GM19238 (cell line): Measurements from ENCODE around the gene RAPGEF2.
"Not testable (repeated sequence)": the region's sequence is repeated elsewhere in the genome, so short reads cannot be mapped to it uniquely, and the experiment has no call there.

ENCODE experiments used
- DNase-seq: peaks from one replicate; pipeline ENCODE4 v3.0.0; 2011; ENCODE audit warnings: low spot score; ENCODE audit not compliant: insufficient read length

RAPGEF2 gene

GRCh38 chr4:159358226-159358625 is 255.3 kb downstream of the RAPGEF2 start:
- no peak for DNase-seq

- DNase-seq = no peak
Measured at GRCh38 chr4:159360549-159360948, 257.7 kb downstream of the RAPGEF2 start.

GRCh38 chr4:159363361-159363760 is 260.5 kb downstream of the RAPGEF2 start:
- no peak for DNase-seq

GRCh38 chr4:159366966-159367780 is 264.3 kb downstream of the RAPGEF2 start:
- DNase-seq = no peak

GRCh38 chr4:159367781-159368080 is 264.9 kb downstream of the RAPGEF2 start:
- no peak for DNase-seq

- no peak for DNase-seq
Measured at GRCh38 chr4:159368320-159368719, 265.4 kb downstream of the RAPGEF2 start.

- no peak for DNase-seq
Measured at GRCh38 chr4:159369256-159369655, 266.4 kb downstream of the RAPGEF2 start.

- no peak for DNase-seq
Measured at GRCh38 chr4:159370286-159370685, 267.4 kb downstream of the RAPGEF2 start.

- DNase-seq = no peak
Measured at GRCh38 chr4:159374749-159375530, 272.1 kb downstream of the RAPGEF2 start.

- DNase-seq = no peak
Measured at GRCh38 chr4:159376289-159376688, 273.4 kb downstream of the RAPGEF2 start.

GRCh38 chr4:159378056-159378616 is 275.3 kb downstream of the RAPGEF2 start:
- DNase-seq = no peak

GRCh38 chr4:159379064-159379463 is 276.2 kb downstream of the RAPGEF2 start:
- DNase-seq = not testable (repeated sequence)

- no peak for DNase-seq
Measured at GRCh38 chr4:159379836-159380235, 277.0 kb downstream of the RAPGEF2 start.

GRCh38 chr4:159382856-159383561 is 280.1 kb downstream of the RAPGEF2 start:
- DNase-seq = no peak

GRCh38 chr4:159383562-159383931 is 280.7 kb downstream of the RAPGEF2 start:
- DNase-seq = no peak

GRCh38 chr4:159384017-159384416 is 281.1 kb downstream of the RAPGEF2 start:
- DNase-seq = no peak

GRCh38 chr4:159384632-159385031 is 281.8 kb downstream of the RAPGEF2 start:
- no peak for DNase-seq

GRCh38 chr4:159386620-159387019 is 283.7 kb downstream of the RAPGEF2 start:
- no peak for DNase-seq

- DNase-seq = no peak
Measured at GRCh38 chr4:159389756-159390155, 286.9 kb downstream of the RAPGEF2 start.

GRCh38 chr4:159390648-159391047 is 287.8 kb downstream of the RAPGEF2 start:
- DNase-seq = no peak

GRCh38 chr4:159395693-159396092 is 292.8 kb downstream of the RAPGEF2 start:
- DNase-seq = no peak

- DNase-seq = no peak
Measured at GRCh38 chr4:159396151-159396550, 293.3 kb downstream of the RAPGEF2 start.
